K562 (cell line): ENCODE results near the gene CPSF7. TPM values are rescaled to one million over a fixed set of nuclear protein-coding genes. Genes with fewer than 3 reads are reported as not detected.

Experiments used
- HBP1 ChIP-seq: fragments of 450-650 bp; formaldehyde crosslinking; IDR thresholded peaks from 2 replicates; pipeline ENCODE4 v1.4.0; 2022; ENCODE audit warnings: missing genetic modification characterization
- RAD21 ChIP-seq, 2 experiments: fragments of 250-450 bp in 1 of 2; fragments of 450-650 bp in 1 of 2; sonication (Bioruptor Pico) in 1 of 2; formaldehyde crosslinking in 1 of 2; IDR thresholded peaks in 1 of 2; conservative IDR thresholded peaks in 1 of 2; 2 replicates each; pipeline versions ENCODE4 v1.4.0 to v1.8.0; 2020 to 2022; ENCODE audit warnings: mild to moderate bottlenecking in 2 of 2, moderate library complexity in 1 of 2
- RERE ChIP-seq: sonication (generic); formaldehyde crosslinking; IDR thresholded peaks from 2 replicates; pipeline ENCODE4 v1.8.0; 2023; ENCODE audit warnings: missing genetic modification reagents, mild to moderate bottlenecking, borderline replicate concordance
- SRSF3 ChIP-seq: fragments of 200-400 bp; formaldehyde crosslinking; IDR thresholded peaks from 2 replicates; pipeline ENCODE4 v1.6.1; 2016; ENCODE audit warnings: mild to moderate bottlenecking, low read length, moderate library complexity; ENCODE audit not compliant: insufficient read depth
- ZNF3 ChIP-seq: fragments of 250-450 bp; sonication (Bioruptor Pico); IDR thresholded peaks from 2 replicates; pipeline ENCODE4 v1.5.0; 2021; ENCODE audit warnings: mild to moderate bottlenecking, moderate library complexity
- polyA plus RNA-seq, 8 experiments: library from polyadenylated mRNA; depleted of rRNA in 4 of 8; stranded (reverse) in 5 of 8; unstranded in 3 of 8; fragments of >200 nt; fragmentation: Nextera tagmentation in 2 of 8; fragmentation: Illumina TruSeq in 1 of 8; extraction: Ambion mirVana in 2 of 8; extraction: Trizol in 1 of 8; gene quantifications; 2 replicates each; pipeline versions ENCODE4 v1.2.1 to v1.2.3, GENCODE V29; 2011 to 2014; ENCODE audit warnings: inconsistent platforms in 1 of 8, missing spikeins in 1 of 8
- total RNA-seq, 7 experiments: library from RNA; depleted of rRNA in 6 of 7; stranded (reverse); fragments of >200 nt in 6 of 7; fragmentation: Illumina TruSeq in 2 of 7; extraction: Trizol in 2 of 7; gene quantifications; 2 replicates each; pipeline versions ENCODE4 v1.2.1 to v1.2.3, GENCODE V29; 2011 to 2021; ENCODE audit warnings: low replicate concordance in 1 of 7

CPSF7 gene
- total and polyA plus RNA-seq, 9 of the 15 experiments (the other 6 are each of a cell fraction or from before 2014, with no cell fraction given), result 14.8 to 104 (median 44.1) TPM

DNA sequence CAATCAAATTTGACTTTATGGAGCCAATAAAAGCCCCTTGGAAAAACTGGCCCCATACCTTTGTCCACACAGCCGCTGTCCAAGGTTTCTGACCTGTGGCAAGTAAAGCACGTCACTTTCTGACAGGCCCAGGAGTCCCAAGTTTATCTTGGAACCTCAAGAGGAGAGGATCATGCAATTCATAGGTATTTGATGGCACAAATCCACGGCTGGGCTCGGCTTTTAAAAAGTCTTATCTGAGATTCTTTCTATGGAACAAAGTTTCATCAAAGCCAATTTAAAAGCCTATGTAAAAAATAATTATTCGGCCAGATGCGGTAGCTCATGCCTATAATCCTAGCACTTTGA lies 54.0 kb downstream of the CPSF7 start (continued):
- TF ChIP-seq RERE (CRISPR knock-in tag) (no peak), HBP1 (no peak), RAD21 (CRISPR knock-in tag; conservative IDR thresholded peaks at IDR 0.05 in 1 of 2, IDR thresholded peaks at IDR 0.05 in 1 of 2) (no peak), SRSF3 (no peak), ZNF3 (no peak)
- TF ChIP-seq, all 486 proteins: peak for 0
